VCaP (cell line): ENCODE measurements around the gene RDM1.

ENCODE experiments used
- H3K27ac ChIP-seq: fragments of 450-650 bp; 2 replicates; pipeline ENCODE4 v1.5.1; 2017
- CTCF ChIP-seq: fragments of 450-650 bp; conservative IDR thresholded peaks from 2 replicates; pipeline ENCODE4 v1.5.1; 2017; ENCODE audit warnings: mild to moderate bottlenecking, moderate library complexity

Gene RDM1

GRCh38 chr17:35931794-35932425 lies 1.3 kb upstream of the RDM1 start:
- no peak overlapping the region; the same call in 1 of the 2 replicates for H3K27ac ChIP-seq

GRCh38 chr17:35927714-35928113 lies 2.9 kb downstream of the RDM1 start:
- TF ChIP-seq CTCF, result no peak
- H3K27ac ChIP-seq, result no peak overlapping the region

More at GRCh38 chr17:35931794-35932425, 1.3 kb upstream of the RDM1 start:
- no peak for TF ChIP-seq CTCF

GRCh38 chr17:35923609-35924114 lies 6.9 kb downstream of the RDM1 start:
- TF ChIP-seq CTCF, result no peak
- H3K27ac ChIP-seq, result no peak overlapping the region; the same call in 1 of the 2 replicates

- no peak for TF ChIP-seq CTCF
- H3K27ac ChIP-seq, result peak overlapping the region; percentile 88
Measured at GRCh38 chr17:35920229-35920628, 10.3 kb downstream of the RDM1 start.

- TF ChIP-seq CTCF, result no peak
Measured at GRCh38 chr17:35918665-35919064, 11.9 kb downstream of the RDM1 start.

GRCh38 chr17:35917519-35918213 lies 12.9 kb downstream of the RDM1 start:
- H3K27ac ChIP-seq, result no peak overlapping the region
- no peak for TF ChIP-seq CTCF

More at GRCh38 chr17:35918665-35919064, 11.9 kb downstream of the RDM1 start:
- H3K27ac ChIP-seq, result no peak overlapping the region

- no peak overlapping the region for H3K27ac ChIP-seq
- no peak for TF ChIP-seq CTCF
Measured at GRCh38 chr17:35915153-35915964, 15.2 kb downstream of the RDM1 start.
